Measurements from ENCODE around the gene BRIP1.
"Not testable (repeated sequence)": the region's sequence is repeated elsewhere in the genome, so short reads cannot be mapped to it uniquely, and the experiment has no call there.

BRIP1 gene

DNA sequence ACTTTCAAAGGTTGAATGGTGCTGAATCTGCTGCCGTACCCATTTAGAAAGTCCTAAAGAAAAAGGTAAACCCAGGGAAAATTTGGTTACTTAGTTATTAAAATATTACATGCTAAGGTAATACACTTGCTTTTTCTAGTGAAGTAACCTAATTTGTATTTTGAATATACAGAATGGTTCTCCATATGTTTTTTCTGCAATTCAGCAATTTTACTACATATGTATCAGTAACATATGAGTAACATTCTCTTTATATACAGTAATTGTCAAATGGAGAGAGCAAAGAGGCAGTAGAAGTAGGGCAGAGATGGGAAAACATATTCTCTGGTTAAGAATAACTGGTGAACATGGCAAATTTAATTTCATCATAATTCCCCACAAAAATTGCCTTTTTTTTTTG, 177.2 kb downstream of the BRIP1 start:
- no peak for DNase-seq

DNA sequence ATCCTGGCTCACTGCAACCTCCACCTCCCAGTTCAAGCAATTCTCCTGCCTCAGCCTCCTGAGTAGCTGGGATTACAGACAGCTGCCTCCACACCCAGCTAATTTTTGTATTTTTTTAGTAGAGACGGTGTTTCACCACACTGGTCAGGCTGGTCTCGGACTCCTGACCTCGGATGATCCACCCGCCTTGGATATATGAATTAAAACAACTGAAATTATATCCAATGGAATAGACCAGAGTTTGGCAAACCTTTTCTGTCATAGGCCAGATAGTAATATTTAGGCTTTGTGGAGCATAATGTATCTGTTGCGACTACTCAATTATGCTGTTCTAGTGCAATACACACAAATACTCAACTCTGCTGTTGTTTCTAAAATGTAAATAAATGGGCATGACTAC, 178.5 kb downstream of the BRIP1 start:
- DNase-seq: no peak

- no peak for DNase-seq
Measured at GRCh38 chr17:61684172-61684571, 179.2 kb downstream of the BRIP1 start.

GRCh38 chr17:61683466-61683865, 179.9 kb downstream of the BRIP1 start:
- DNase-seq: no peak

DNA sequence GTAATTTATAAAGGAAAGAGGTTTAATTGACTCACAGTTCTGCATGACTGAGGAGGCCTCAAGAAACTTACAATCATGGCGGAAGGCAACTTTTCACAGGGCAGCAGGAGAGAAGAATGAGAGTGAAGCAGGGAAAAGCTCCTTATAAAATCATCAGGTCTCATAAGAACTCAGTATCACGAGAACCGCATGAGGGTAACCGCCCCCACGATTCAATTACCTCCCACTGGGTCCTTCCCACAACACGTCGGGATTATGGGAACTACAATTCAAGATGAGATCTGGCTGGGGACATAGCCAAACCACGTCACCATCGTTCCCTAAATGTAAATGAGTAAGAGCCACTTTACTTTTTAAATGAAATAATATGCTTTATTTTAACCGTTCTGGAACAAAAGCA, 182.4 kb downstream of the BRIP1 start:
- no peak for DNase-seq

- no peak for DNase-seq
Measured at GRCh38 chr17:61678339-61678738, 185.0 kb downstream of the BRIP1 start.

GRCh38 chr17:61677150-61677811, 186.0 kb downstream of the BRIP1 start:
- not testable (repeated sequence) for DNase-seq

GRCh38 chr17:61676522-61676921, 186.8 kb downstream of the BRIP1 start:
- DNase-seq: not testable (repeated sequence)

- not testable (repeated sequence) for DNase-seq
Measured at GRCh38 chr17:61674609-61675008, 188.7 kb downstream of the BRIP1 start.

DNA sequence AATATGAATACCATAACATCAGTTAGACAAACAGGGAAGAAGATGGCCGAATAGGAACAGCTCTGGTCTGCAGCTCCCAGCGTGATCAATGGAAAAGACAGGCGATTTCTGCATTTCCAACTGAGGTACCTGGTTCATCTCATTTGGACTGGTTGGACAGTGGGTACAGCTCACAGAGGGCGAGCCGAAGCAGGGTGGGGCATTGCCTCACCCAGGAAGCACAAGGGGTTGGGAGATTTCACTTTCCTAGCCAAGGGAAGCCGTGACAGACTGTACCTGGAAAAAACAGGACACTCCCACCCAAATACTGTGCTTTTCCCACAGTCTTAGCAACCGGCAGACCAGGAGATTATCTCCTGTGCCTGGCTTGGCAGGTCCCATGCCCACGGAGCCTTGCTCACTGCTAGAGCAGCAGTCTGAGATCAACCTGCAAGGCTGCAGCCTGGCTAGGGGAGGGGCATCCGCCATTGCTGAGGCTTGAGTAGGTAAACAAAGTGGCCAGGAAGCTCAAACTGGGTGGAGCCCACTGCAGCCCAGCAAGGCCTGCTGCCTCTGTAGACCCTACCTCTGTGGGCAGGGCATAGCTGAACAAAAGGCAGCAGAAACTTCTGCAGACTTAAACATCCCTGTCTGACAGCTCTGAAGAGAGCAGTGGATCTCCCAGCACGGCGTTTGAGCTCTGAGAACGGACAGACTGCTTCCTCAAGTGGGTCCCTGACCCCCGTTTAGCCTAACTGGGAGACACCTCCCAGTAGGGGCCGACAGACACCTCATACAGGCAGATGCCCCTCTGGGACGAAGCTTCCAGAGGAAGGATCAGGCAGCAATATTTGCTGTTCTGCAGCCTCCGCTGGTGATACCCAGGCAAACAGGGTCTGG, 190.1 kb downstream of the BRIP1 start:
- not testable (repeated sequence) for DNase-seq

- DNase-seq: no peak
Measured at GRCh38 chr17:61672140-61672539, 191.2 kb downstream of the BRIP1 start.

GRCh38 chr17:61670691-61671090, 192.6 kb downstream of the BRIP1 start:
- DNase-seq: no peak

DNA sequence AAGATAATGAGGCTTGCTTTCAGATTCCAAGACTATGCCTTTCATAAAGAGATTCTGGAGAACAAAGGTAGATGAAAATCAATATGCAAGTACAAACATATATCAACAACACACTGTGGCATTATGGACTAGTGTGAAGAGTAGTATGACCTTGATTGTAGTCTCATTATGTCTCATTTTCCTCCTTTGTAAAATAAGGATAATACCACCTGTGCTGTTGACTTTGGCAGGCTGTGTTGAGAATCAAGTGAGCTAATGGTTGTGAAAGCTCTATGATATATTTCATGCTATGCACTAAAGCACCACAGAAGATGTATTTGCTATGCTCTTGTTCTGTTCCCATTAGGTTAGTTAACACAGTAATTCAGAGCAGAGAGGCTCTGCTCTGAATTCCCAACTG, 193.8 kb downstream of the BRIP1 start:
- DNase-seq: no peak

- DNase-seq: no peak
Measured at GRCh38 chr17:61668486-61668885, 194.8 kb downstream of the BRIP1 start.

GRCh38 chr17:61666406-61667088, 196.8 kb downstream of the BRIP1 start:
- not testable (repeated sequence) for DNase-seq

GRCh38 chr17:61663310-61663709, 200.0 kb downstream of the BRIP1 start:
- no peak for DNase-seq

DNA sequence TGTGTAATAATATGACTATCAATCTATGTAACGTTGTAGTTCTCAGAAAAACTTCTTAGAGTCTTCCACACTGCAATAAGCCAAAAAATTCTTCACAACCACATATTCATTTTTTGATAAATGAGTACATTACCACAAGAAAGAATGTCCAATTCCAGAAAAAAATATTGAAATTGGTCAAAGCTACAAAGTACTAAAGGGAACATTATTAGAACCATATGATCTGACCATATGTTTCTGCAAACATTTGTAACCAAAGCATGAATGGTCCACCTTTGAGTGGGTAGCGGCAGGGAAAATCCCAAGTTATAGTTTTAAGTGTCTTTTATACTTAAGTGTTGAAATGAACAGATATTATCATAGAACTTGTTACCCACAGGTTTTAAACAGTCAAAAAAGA, 200.6 kb downstream of the BRIP1 start:
- no peak for DNase-seq

DNA sequence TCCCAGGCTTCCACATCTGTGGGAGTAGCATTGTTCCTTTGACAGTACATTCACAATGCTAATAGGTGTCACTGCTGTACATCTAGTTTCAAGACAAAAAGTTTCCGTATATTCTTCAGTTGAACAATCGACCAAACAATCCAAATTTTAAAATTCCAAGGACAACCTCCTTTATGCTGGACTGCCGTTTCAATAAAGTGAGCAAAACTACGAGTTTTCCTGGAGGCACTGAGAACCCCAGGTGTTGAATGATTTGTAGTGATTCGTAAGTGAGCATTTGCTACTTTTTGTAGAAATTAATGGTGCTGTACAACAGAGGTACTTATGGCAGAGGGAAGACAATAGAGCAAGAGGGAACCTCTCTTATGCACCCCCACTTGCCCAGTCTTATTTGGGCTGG, 201.1 kb downstream of the BRIP1 start:
- no peak for DNase-seq

DNA sequence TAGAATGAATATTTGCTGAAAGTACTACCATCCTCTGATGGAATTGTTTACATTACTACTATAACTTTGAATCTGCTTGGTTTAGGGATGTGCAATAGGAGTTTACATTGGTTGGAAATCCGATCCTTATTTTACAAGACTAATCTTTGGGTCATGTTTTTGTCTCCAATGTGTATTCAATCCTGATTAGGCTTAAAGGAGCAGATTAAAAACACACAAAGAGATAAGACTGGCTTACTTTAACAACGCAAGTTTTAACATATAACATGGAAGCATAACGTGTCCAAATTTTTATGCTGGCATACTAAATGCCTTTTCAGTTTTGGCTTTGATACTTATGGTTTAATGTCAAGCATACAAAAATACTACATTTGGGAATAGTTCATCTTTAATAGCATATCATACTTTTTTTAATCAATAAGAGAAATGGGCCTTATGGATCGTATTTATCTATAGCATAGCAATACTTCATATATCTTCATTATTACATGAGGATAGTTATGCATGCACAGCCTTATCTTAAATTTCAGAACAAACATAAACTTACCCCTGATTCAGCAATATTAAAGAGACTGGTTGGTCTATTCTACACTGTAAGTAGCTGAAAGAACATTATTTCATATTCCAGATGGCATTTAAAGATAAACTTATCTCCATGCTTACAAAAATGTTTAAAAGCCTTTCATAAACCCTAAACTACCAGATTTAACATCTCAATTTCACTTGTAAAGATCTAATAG, 202.4 kb downstream of the BRIP1 start:
- no peak for DNase-seq

GRCh38 chr17:61659437-61659836, 203.9 kb downstream of the BRIP1 start:
- no peak for DNase-seq

DNA sequence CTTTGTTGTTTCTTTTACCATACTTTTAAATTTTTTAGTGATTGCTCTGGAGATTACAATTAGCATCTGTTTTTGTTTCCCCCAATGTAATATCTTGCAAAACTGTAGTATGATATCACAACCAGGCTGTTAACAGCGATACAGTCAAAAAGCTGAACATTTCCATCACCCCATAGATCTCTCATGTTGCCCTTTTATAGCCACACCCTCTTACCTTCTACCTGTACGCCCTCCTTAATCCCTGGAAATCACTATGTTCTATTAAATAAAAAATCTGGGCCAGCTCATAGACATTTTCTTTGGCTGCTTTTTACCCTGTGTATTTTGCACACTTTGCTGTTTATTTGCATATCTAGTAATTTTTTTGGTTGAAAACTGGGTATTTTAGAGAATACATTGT, 205.1 kb downstream of the BRIP1 start:
- DNase-seq: no peak

DNA sequence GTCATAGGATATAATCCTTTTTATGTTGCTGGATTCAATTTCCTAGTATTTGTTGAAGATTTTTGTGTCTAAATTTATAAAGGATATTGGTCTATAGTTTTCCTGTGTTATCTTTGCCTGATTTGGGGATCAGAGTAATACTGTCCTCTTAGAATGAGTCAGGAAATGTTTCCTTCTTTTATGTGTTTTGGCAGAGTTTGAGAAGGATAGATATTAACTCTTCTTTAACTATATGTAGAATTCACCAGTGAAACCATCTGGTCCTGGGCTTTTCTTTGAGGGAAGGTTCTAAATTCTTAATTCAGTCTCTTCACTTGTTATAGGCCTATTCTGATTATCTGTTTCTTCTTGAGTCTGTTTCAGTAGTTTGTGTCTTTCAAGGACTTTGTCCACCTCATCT, 206.0 kb downstream of the BRIP1 start:
- DNase-seq: no peak

DNA sequence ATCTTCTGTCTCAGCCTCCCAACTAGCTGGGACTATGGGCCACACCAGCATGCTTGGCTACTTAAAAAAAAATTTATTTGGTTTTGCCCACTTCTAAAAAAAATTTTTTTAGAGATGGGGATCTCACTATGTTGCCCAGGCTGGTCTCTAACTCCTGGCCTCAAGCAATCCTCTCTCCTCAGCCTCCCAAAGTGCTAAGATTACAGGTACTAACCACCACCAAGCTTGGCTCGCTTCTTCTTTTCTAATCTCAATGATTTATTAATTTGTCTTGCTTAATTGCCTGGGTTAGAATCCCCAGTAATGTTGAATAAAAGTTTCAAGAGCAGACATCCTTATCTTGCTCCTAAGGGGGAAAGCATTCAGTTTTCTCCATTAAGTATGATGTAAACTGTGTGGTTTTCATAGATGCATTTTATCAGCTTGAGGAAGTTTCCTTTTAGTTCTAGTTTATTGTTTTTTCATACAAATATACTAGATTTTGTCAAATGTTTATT, 206.6 kb downstream of the BRIP1 start:
- no peak for DNase-seq

All from activated naive CD4-positive, alpha-beta T cell (primary cell).